HAP-1 (cell line): ENCODE data around the gene GRHPR.

Source experiments
- DNase-seq, 2 experiments: peaks; one replicate each; pipeline ENCODE4 v3.0.0-alpha.2; 2016 to 2020; ENCODE audit warnings: low spot score in 2 of 2
- H3K27me3 ChIP-seq: fragments of 250-450 bp; sonication (Bioruptor Pico); 2 replicates; pipeline ENCODE4 v1.5.1; 2020; ENCODE audit warnings: low read depth, mild to moderate bottlenecking, moderate library complexity
- H3K36me3 ChIP-seq: fragments of 250-450 bp; sonication (Bioruptor Pico); replicated peaks from 2 replicates; pipeline ENCODE4 v1.5.1; 2020; ENCODE audit warnings: mild to moderate bottlenecking
- H3K4me1 ChIP-seq: fragments of 250-450 bp; sonication (Bioruptor Pico); 2 replicates; pipeline ENCODE4 v1.5.1; 2020; ENCODE audit warnings: mild to moderate bottlenecking
- H3K4me3 ChIP-seq: fragments of 250-450 bp; sonication (Bioruptor Pico); 2 replicates; pipeline ENCODE4 v1.5.1; 2020; ENCODE audit warnings: mild to moderate bottlenecking, moderate library complexity
- H3K9me3 ChIP-seq: fragments of 250-450 bp; sonication (Bioruptor Pico); 2 replicates; pipeline ENCODE4 v1.5.1; 2020; ENCODE audit warnings: mild to moderate bottlenecking, moderate library complexity
- in situ Hi-C: fragments of 300-500 bp; cut with MboI; formaldehyde crosslinking; loops from 3 replicates; pipeline ENCODE4 v1.14.3; 2020; ENCODE audit warnings: low sequenced_read_pairs, inconsistent platforms, mixed read lengths

Gene GRHPR

DNA sequence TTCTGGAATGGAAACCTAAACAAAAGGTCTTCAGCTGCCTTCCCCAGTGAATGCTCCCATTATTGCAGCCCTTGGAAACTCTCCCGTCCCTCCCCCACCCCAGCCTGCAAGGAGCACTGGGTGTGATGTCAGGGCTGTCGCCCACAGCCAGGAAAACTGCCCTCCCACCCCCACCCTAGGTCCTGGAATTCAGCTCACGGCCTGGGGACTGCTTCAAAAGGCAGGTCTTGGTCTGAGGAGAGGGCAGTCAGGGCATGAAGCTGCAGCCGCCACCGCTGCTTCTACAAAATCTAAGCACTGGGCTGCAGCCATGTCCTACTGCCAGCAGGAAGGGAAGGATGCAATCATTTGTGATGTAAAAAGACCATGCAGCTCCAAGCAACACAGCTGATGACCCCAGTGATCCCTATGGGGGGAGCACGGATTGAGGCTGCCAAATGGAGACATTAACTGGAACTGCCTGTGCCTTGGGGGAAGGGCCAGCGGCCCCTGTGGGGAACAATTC, 11.4 kb downstream of the GRHPR start:
- no peak overlapping the region for H3K4me3 ChIP-seq
- no peak for DNase-seq
- H3K9me3 ChIP-seq: no peaks in the 10 kb centered on the region
- H3K4me1 ChIP-seq: no peaks in the 10 kb centered on the region
- H3K36me3 ChIP-seq: peaks cover 86% of the 10 kb centered on the region
- in situ Hi-C loops: no loop called here
- H3K27me3 ChIP-seq: no peaks in the 10 kb centered on the region

DNA sequence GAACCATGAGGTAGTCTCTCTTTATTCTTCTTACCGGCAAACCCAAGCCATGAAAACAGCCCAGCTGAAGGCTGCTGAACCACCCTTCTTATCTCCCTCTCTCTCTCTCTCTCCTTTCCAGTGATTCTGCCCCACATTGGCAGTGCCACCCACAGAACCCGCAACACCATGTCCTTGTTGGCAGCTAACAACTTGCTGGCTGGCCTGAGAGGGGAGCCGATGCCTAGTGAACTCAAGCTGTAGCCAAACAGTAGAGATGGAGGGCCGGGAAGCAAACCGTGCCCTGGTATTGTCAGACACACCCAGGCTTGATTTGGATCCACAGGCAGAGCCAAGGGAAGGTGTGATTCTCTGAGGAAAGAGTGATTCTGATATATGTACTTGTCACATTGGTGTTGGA, 14.0 kb downstream of the GRHPR start:
- no peak for DNase-seq
- Histone ChIP-seq H3K9me3 (no peaks in the 10 kb centered on the region), H3K4me1 (no peaks in the 10 kb centered on the region), H3K36me3 (peaks cover 91% of the 10 kb centered on the region), H3K4me3 (no peak overlapping the region), H3K27me3 (no peaks in the 10 kb centered on the region)
- in situ Hi-C loops: no loop called here

DNA sequence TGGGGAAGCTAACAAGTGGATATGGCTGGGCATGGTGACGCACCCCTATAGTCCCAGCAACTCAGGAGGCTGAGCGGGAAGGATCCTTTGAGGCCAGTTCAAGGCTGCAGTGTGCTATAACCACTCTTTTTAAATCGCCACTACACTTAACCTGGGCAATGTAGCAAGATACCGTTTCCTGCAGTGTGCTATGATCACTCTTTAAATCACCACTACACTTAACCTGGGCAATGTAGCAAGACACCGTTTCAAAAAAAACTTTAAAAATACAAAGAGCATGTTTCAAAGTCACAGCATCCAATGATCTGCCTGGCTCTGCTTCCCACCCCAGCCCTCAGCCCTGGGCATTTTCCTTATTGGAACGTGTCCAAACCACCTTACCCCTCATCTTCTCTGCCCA, 14.5 kb downstream of the GRHPR start:
- Histone ChIP-seq H3K4me3 (no peak overlapping the region), H3K36me3 (peaks cover 91% of the 10 kb centered on the region), H3K4me1 (no peaks in the 10 kb centered on the region), H3K9me3 (no peaks in the 10 kb centered on the region), H3K27me3 (no peaks in the 10 kb centered on the region)
- in situ Hi-C loops: no loop called here
- DNase-seq: no peak

DNA sequence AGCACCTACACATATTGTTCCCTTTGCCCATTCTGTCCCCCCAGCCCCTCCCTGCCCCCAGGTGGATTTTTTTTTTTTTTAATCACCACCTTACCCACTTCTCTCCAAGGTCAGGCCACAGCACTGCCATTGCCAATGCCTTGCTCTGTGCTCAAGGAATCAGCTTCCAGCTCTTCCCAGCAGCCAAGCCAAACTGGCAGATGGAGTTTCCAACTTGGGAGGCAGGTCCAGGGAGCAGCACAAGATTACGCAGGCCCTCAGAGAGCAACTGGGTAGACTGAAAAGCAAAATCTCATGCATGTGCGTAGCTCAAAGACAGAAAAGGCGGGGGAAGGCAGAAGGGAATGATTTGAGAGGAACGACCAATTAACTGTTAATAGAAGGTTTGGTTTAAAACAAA, 15.1 kb downstream of the GRHPR start:
- in situ Hi-C loops: no loop called here
- Histone ChIP-seq H3K4me1 (no peaks in the 10 kb centered on the region), H3K36me3 (peaks cover 88% of the 10 kb centered on the region), H3K9me3 (no peaks in the 10 kb centered on the region), H3K27me3 (no peaks in the 10 kb centered on the region), H3K4me3 (no peak overlapping the region)
- DNase-seq: no peak

DNA sequence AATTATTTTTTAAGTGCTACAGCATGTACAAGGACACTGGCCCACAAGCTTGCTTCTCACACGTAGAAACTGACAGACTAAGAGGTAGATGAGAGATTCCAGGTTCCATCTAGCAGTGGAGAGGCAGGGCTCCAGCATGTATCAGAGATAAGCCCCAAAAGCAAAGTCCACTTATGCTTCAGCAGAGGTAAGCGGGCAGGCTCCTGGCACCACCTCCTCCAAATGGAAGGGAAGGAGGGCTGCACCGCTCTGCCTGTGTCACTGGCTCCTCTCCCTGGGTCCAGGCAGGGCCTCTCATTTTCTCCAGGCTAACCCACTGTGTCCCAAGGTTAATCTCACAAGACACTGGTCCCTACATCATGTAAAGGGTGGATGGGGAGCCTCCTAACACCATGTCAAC, 15.9 kb downstream of the GRHPR start:
- Histone ChIP-seq H3K4me3 (no peak overlapping the region), H3K27me3 (no peaks in the 10 kb centered on the region), H3K4me1 (no peaks in the 10 kb centered on the region), H3K36me3 (peaks cover 84% of the 10 kb centered on the region), H3K9me3 (no peaks in the 10 kb centered on the region)
- no peak for DNase-seq
- in situ Hi-C loops: no loop called here

DNA sequence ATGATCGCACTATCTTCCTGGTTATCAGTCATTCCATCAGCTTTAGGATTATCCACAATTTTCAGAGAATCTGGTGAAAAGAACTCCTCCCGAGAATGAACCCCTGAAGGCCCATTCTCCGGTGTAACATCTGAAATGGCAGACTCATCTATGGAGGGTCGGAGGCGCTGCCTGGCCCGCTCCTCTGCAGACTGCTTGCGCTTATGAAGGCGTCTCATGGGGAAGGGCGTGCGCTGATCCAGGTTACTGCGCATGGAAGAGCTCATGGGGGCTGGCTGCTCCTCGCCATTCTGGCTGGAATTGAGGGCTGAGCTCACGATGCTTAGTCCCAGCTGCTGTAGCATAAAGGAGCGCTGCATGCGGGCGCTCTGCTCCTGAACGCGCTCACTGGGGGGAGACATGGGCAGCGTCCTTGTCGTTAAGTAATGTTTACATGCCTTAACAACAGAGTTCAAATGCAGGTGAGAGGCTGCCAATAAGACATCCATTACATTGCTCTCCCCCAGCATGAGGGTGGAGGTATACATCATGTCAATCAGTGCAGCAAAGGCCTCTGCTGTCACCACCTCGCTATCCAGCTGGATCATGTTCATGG, 19.4 kb downstream of the GRHPR start:
- DNase-seq: no peak
- in situ Hi-C loops: no loop called here

DNA sequence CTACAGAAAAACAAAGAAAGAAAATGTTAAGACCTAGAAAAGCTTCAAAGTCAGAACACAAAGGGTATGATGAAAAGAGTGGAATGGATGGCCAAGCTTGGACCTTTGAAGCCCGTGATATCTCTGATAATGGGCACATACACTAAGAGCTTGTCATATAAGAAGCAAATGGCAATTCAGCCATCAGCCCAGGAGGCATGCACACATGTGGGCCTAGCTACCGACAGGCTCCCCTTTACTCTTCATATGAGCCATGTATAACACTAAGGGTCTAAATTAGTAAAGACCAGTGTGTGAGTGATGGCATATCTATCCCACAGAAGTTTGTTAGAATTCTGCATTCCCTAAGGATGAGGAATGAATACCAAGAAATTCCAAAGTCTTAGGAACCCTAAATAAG, 20.1 kb downstream of the GRHPR start:
- in situ Hi-C loops: no loop called here
- H3K27me3 ChIP-seq: no peaks in the 10 kb centered on the region
- no peaks in the 10 kb centered on the region for H3K9me3 ChIP-seq
- no peaks in the 10 kb centered on the region; the same call in 1 of the 2 replicates for H3K4me1 ChIP-seq
- DNase-seq: no peak
- no peak overlapping the region for H3K4me3 ChIP-seq
- peaks cover 52% of the 10 kb centered on the region for H3K36me3 ChIP-seq

More for the DNA sequence above, 19.4 kb downstream of the GRHPR start:
- Histone ChIP-seq H3K4me3 (no peak overlapping the region), H3K27me3 (no peaks in the 10 kb centered on the region), H3K9me3 (no peaks in the 10 kb centered on the region), H3K36me3 (peaks cover 59% of the 10 kb centered on the region), H3K4me1 (no peaks in the 10 kb centered on the region)

DNA sequence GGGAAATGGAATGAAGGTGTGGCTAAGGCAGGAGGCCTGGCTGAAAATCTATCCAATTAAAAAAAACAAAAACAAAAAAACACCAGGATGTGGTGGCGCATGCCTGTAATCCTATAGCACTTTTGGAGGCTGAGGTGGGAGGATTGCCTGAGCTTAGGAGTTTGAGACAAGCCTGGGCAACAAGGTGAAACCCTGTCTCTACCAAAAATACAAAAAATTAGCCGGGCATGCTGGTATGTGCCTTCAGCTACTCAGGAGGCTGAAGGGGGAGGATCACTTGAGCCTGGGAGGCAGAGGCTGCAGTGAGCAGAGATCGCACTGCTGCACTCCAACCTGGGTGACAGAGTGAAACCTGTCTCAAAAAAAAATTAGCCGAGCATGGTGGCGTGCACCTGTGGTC, 21.1 kb downstream of the GRHPR start:
- Histone ChIP-seq H3K36me3 (peaks cover 42% of the 10 kb centered on the region), H3K9me3 (no peaks in the 10 kb centered on the region), H3K4me3 (no peak overlapping the region), H3K4me1 (no peaks in the 10 kb centered on the region; the same call in 1 of the 2 replicates), H3K27me3 (no peaks in the 10 kb centered on the region)
- in situ Hi-C loops: no loop called here
- no peak for DNase-seq

DNA sequence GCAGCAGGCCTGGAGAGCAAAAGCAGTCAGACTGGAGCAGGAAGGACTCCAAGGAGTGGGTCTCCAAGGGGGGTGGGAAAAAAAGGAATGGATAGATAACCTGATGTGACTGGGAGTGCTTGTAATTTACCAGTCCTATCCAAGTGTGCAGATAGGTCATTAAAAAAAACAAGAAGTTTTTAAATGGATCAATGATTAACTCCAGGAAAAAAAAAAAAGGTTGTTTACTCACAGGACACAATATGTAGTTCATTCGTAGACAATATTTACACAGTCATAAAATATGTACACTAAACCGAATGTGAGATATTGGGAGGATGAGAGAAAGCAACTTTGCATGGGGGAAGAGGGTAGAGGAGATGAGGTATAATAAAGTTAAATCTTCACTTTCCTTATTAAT, 22.4 kb downstream of the GRHPR start:
- Histone ChIP-seq H3K36me3 (peaks cover 32% of the 10 kb centered on the region), H3K4me1 (no peaks in the 10 kb centered on the region; the same call in 1 of the 2 replicates), H3K27me3 (no peaks in the 10 kb centered on the region), H3K9me3 (no peaks in the 10 kb centered on the region), H3K4me3 (no peak overlapping the region)
- no peak for DNase-seq
- in situ Hi-C loops: no loop called here

DNA sequence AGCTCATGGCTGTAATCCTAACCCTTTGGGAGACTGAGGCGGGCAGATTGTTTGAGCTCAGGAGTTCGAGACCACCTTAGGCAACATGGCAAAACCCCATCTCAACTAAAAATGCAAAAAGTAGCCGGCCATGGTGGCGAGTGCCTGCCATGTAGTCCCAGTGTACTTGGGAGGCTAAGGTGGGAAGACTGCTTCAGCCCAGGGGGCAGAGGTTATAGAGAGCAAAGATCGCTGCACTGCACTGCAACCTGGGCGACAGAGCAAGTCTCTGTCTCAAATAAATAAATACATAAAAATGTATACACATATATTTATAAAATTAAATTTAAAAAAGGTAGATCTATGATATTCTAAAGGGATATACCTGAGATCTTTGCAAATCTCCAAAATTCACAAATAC, 23.3 kb downstream of the GRHPR start:
- no peaks in the 10 kb centered on the region for H3K9me3 ChIP-seq
- DNase-seq: no peak
- peaks cover 22% of the 10 kb centered on the region for H3K36me3 ChIP-seq
- no peaks in the 10 kb centered on the region for H3K27me3 ChIP-seq
- in situ Hi-C loops: no loop called here
- peaks cover 5% of the 10 kb centered on the region for H3K4me1 ChIP-seq
- no peak overlapping the region for H3K4me3 ChIP-seq

DNA sequence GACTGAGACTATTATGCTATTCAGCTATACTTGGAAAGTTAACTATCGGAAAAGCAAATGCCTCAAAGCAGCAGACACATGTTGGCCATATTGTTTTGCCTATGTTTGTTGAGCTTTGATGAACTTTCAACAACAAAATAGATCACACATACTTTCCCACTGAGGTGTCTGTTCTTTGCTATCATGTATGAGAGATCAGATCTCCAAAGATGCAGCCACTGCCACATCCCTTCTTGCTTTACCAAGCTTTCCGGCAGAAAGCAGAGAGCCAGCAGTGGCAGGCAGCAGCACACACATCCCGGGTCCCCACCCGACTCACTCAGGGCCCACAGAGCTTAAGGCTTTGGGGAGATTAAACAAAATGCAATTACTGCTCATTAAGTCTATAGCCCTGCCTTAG, 23.9 kb downstream of the GRHPR start:
- Histone ChIP-seq H3K9me3 (no peaks in the 10 kb centered on the region), H3K4me3 (no peak overlapping the region), H3K4me1 (peaks cover 5% of the 10 kb centered on the region), H3K27me3 (no peaks in the 10 kb centered on the region), H3K36me3 (peaks cover 17% of the 10 kb centered on the region)
- in situ Hi-C loops: no loop called here
- DNase-seq: no peak

DNA sequence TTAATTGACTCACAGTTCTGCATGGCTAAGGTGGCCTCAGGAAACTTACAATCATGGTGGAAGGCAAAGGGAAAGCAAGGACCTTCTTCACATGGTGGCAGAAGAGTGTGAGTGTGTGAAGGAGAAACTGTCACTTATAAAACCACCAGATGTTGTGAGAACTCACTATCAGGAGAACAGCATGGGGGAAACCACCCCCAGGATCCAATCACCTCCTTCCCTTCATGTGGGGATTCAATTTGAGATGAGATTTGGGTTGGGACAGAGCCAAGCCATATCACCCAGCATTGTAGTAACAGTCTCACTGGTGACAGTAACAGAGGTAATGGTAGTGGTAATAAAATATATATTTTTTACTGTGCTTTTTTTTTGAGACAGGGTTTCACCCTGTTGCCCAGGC, 24.6 kb downstream of the GRHPR start:
- Histone ChIP-seq H3K9me3 (no peaks in the 10 kb centered on the region), H3K4me1 (peaks cover 5% of the 10 kb centered on the region), H3K36me3 (peaks cover 9% of the 10 kb centered on the region), H3K27me3 (no peaks in the 10 kb centered on the region), H3K4me3 (no peak overlapping the region)
- DNase-seq: no peak
- in situ Hi-C loops: no loop called here

DNA sequence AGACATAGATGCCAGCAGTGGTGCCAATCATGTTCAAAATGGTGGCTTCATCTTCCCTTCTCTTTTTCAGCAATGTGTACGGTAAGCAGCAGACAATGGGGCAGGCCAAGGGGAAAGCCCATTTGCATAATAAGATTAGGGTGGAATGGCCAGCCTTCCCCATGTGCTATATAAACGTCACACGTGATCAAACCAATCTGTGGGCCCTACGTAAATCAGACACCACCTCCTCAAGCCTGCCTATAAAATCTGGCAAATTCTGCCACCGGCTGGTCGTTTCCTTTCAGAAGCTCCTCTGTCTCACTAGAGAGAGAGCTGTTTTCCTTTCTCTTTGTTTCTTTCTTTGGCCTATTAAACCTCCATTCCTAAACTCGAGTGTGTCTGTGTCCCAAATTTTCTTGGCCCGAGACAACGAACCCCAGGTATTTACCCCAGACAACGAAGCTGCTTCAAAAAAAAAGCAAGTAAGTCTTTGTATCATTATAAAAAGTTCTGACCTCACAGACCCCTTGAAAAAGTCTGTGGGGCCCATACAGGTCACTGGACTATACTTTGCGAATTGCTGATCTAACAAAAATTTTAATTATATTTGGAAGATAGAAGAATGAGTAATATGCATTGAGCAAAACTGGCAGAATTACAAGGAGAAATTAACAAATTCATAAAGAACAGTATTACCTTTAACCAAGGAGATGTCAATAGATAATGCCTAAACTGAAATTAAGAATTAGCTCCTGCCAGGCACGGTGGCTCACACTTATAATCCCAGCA, 27.6 kb downstream of the GRHPR start:
- DNase-seq: peak; percentile 81 to 85
- no peak overlapping the region for H3K4me3 ChIP-seq
- in situ Hi-C loops: no loop called here
- H3K9me3 ChIP-seq: no peaks in the 10 kb centered on the region
- peaks cover 5% of the 10 kb centered on the region for H3K4me1 ChIP-seq
- H3K36me3 ChIP-seq: 0 out of 2 replicates have a peak, but pooled peaks cover 3% of the 10 kb centered on the region
- no peaks in the 10 kb centered on the region for H3K27me3 ChIP-seq

DNA sequence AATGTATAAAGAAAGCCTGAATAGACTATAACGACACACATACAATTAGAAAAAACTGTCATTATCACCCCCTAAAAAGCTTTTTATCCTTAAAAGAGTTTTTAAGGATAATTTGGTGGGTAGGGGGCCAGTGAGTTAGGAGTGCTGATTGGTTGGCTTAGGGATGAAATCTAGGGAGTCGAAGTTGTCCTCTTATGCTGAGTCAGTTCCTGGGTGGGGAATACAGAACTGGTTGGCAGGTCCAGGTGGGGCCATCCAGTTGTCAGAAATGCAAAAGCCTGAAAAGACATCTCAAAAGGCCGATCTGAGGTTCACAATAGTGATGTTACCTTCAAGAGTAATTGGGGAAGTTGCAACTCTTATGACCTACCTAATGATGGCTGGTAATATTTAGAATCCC, 29.1 kb downstream of the GRHPR start:
- no peak overlapping the region for H3K4me3 ChIP-seq
- H3K36me3 ChIP-seq: 0 out of 2 replicates have a peak, but pooled peaks cover 3% of the 10 kb centered on the region
- H3K9me3 ChIP-seq: no peaks in the 10 kb centered on the region
- no peak for DNase-seq
- H3K4me1 ChIP-seq: peaks cover 9% of the 10 kb centered on the region
- in situ Hi-C loops: no loop called here
- no peaks in the 10 kb centered on the region for H3K27me3 ChIP-seq
